ENCODE measurements around the gene ADGRF4.

The ADGRF4 gene

GRCh38 chr6:47681201-47681990 lies 17.0 kb upstream of the ADGRF4 start:
- DNase-seq, result no peak

GRCh38 chr6:47686411-47686810 lies 12.0 kb upstream of the ADGRF4 start:
- no peak for DNase-seq

- DNase-seq, result no peak
Measured at GRCh38 chr6:47687432-47687831, 10.9 kb upstream of the ADGRF4 start.

GRCh38 chr6:47690214-47690613 lies 8.2 kb upstream of the ADGRF4 start:
- DNase-seq, result no peak

- no peak for DNase-seq
Measured at GRCh38 chr6:47690791-47691190, 7.6 kb upstream of the ADGRF4 start.

- DNase-seq, result no peak
Measured at GRCh38 chr6:47697925-47698324, 455 bp upstream of the ADGRF4 start.

- no peak for DNase-seq
Measured at GRCh38 chr6:47700053-47700452, 1.7 kb downstream of the ADGRF4 start.

GRCh38 chr6:47700596-47700995 lies 2.2 kb downstream of the ADGRF4 start:
- no peak for DNase-seq

- DNase-seq, result no peak
Measured at GRCh38 chr6:47701363-47701762, 3.0 kb downstream of the ADGRF4 start.

GRCh38 chr6:47709160-47709559 lies 10.8 kb downstream of the ADGRF4 start:
- DNase-seq, result no peak

GRCh38 chr6:47710295-47710694 lies 11.9 kb downstream of the ADGRF4 start:
- DNase-seq, result no peak

GRCh38 chr6:47713200-47713599 lies 14.8 kb downstream of the ADGRF4 start:
- DNase-seq, result no peak

GRCh38 chr6:47714802-47715201 lies 16.4 kb downstream of the ADGRF4 start:
- no peak for DNase-seq

GRCh38 chr6:47715782-47716181 lies 17.4 kb downstream of the ADGRF4 start:
- DNase-seq, result no peak

GRCh38 chr6:47716207-47716606 lies 17.8 kb downstream of the ADGRF4 start:
- DNase-seq, result no peak

- no peak for DNase-seq
Measured at GRCh38 chr6:47718571-47718970, 20.2 kb downstream of the ADGRF4 start.

- DNase-seq, result no peak
Measured at GRCh38 chr6:47721189-47721588, 22.8 kb downstream of the ADGRF4 start.

- no peak for DNase-seq
Measured at GRCh38 chr6:47722194-47722593, 23.8 kb downstream of the ADGRF4 start.

- DNase-seq, result no peak
Measured at GRCh38 chr6:47724300-47724699, 25.9 kb downstream of the ADGRF4 start.

GRCh38 chr6:47727391-47727790 lies 29.0 kb downstream of the ADGRF4 start:
- no peak for DNase-seq

- DNase-seq, result no peak
Measured at GRCh38 chr6:47729019-47729418, 30.6 kb downstream of the ADGRF4 start.

GRCh38 chr6:47729457-47729856 lies 31.1 kb downstream of the ADGRF4 start:
- DNase-seq, result no peak

GRCh38 chr6:47733879-47734558 lies 35.6 kb downstream of the ADGRF4 start:
- no peak for DNase-seq

GRCh38 chr6:47734831-47735481 lies 36.6 kb downstream of the ADGRF4 start:
- DNase-seq, result no peak
